DMS153 treated with DMSO at 0.1 percent for 48 hours (cell line): ENCODE measurements around the gene TM9SF3.
"Not testable (repeated sequence)": the region's sequence is repeated elsewhere in the genome, so short reads cannot be mapped to it uniquely, and the experiment has no call there.

Experiments used
- DNase-seq: peaks from one replicate; lab custom pipeline; 2025; ENCODE audit not compliant: unreplicated experiment; lab: John Stamatoyannopoulos, UW

TM9SF3 gene

GRCh38 chr10:96600337-96600736 lies 13.5 kb upstream of the TM9SF3 start:
- no peak for DNase-seq

DNA sequence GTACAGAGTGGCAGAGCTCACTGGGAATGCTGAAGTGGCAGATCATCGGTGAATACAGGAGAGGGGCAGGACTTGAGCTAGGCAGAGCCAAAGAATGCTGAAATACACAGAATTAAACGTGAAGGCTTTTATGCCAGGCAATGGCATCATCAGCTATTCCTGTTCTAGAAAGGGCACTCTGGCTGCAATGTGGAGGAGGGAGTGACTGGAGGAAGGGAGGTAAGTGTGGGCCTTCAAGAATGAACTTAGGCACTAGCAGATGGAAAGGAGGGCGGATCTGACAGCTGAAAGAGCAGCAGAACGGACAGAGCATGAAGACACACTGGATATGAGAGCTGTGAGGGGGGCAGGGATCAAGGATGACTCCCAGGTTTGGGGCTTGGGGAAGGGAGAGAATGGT lies 12.0 kb upstream of the TM9SF3 start:
- no peak for DNase-seq

DNA sequence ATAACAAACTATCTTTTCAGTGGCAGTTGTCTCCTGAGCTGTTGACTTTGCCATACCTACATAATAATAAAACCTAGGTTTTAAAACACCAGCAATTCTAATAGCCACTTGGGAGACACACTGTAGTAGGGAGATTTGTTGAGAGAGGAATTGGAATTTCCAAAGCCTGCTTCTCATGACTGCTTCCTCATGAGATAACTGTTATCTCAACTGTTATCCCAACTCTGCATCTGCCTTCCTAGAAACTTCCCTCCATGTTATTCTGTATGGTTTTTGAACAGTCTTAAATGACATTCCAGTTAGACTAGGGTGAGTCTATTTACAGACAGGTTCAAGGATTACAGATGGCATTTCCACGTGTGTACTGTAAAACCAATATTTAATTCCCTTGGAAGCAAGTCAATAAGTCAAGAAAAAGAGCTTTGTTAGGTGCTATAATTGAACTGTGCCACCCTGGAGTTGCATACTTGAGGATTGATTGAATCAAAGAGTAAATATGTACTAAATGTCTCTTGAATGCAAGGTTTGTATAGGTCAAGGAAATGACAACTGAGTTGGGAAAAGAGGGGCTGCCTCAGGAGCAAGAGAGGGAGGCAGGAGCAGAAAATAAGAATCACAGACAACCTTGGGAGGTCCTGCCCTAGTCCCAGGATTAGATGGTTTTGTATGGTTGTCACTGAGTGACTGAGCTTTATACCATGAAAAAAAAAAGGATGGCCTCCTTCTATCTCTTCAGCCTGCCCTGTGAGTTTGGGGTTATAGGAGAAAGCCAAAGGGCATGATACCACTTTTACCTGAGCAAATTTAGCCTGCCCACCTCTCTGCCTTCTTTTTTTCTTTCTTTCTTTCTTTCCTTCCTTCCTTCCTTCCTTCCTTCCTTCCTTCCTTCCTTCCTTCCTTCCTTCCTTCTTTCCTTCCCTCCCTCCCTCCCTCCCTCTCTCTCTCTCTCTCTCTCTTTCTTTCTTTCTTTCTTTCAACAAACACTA lies 9.9 kb upstream of the TM9SF3 start:
- DNase-seq, result no peak

- DNase-seq, result no peak
These were observed 8.9 kb upstream of the TM9SF3 start for GRCh38 chr10:96595741-96596140.

DNA sequence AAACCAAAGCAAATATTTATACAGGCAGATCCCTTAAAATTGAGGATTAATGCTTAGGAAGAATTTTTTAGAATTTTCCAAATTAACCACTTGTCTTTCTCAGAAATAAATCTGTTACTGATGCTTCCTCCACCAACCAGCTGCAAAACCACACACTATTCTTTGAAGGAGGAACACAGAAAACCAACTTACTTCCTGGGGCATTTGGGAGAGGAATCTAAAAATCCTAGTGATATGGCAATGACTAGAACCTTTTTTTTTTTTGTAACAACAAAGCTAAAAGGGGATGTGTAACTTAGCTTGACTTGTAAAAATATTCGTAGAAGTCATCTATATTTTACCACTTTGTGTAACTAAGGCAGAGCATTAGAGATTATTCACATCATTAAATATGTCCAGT lies 5.1 kb upstream of the TM9SF3 start:
- no peak for DNase-seq

DNA sequence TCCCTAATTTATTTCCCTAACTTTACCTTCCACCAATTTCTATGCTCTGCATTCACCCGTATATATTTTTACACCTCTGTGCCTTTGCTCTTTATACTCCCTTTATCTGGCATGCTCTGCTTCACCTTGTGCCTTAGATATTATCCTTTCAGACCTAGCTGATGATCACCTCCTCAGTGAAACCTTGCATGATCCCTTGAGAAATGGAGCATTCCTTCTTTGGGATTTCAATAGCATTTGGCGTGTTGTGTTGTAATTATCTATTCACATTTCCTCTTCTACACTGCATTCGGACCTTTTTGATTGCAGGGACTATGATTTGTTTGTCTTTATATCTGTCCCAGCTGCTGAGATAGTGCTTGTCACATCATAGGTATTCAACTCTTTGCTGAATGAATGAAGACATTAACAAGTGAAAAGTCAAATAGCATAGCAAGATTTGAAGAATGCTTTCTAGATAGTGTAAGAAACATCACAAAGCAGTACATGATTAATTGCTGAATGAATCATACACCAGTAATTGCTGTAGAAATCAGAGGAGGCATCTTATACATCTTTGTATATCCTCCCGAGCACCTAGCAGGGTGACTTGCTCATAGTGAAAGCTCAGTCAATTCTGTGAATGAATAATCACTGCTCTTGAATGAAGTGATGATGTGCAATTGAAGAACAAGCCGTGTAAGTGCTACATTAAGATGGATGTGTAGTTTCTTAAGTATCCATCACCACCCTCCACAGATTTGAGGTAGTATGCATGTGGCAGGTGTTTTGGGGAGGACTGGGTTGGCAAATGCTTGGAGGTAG lies 2.0 kb upstream of the TM9SF3 start:
- no peak for DNase-seq

DNA sequence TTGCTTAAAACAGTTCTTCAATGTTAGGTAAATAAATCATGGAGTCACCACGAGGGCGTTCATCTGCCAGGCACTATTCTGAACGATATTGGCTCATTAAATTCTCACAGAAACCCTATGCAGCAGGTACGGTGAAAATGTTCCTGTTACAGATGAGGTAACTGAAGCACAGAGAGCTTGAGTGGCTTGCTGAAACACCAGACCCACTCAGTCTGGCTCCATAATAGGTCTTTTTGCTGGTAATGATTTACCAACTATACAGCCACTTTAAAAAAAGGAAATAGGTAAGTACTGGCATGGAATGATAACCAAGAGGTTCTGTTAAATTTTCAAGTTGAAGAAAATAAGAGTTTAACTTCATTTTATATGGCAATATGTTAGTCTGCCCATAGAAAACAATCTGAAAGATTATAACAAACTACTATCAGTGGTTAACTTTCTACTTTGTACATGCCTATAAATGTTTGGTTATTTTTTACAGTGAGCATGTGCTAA lies 1.3 kb upstream of the TM9SF3 start:
- DNase-seq, result no peak

DNA sequence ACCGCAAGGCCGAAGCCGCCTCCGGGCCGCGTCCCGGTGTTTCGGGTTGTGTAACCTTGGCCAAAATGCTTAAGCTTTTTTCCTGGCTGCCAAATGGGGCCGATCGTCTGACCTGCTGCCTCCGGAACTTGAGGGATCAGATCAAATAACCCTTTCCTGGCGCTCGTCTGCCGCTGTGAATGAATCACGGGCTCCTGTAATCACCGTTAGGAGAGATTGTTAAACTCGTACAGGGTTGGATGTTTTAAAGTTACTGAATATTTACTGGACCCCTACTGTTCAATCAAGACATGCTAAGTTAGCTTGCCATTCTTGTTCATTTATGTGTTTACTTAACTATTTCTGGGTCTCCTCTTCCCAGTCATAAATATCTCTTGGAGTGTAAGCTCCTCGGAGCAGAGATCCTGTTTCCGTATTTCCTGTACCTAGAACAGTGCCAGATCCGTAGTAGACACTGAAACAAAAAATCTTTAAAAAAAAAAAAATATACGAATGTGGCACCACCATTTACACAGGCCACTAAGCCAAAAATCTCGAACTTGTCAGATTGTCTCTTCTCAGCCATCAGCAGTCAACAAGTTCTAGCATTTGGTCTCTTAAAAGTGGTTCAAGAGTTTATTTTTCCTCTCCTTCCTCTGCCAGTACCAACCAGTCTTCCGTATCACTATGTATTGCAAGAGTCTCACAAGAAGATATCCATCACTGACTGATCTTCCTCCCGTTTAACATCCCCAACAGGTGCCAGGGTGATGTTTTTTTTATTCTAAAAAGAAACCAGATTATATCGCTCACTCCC lies 650 bp upstream of the TM9SF3 start:
- DNase-seq, result peak; percentile 30

- no peak for DNase-seq
These were observed 935 bp downstream of the TM9SF3 start for GRCh38 chr10:96585736-96586418.

DNA sequence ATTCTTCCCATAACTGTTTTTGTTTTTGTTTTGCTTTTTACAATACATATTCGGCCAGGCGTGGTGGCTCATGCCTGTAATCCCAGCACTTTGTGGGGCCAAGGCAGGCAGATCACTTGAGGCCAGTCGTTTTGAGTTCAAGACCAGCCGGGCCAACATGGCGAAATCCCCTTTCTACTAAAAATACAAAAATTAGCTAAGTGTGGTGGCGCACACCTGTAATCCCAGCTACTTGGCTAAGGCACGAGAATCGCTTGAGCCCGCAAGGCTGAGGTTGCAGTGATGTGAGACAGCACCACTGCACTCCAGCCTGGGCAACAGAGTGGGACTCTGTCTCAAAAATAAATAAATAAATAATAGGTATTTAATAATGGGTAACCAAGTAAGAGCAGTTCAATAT lies 2.3 kb downstream of the TM9SF3 start:
- no peak for DNase-seq

GRCh38 chr10:96584035-96584434 lies 2.8 kb downstream of the TM9SF3 start:
- no peak for DNase-seq

- no peak for DNase-seq
These were observed 7.7 kb downstream of the TM9SF3 start for GRCh38 chr10:96579133-96579532.

DNA sequence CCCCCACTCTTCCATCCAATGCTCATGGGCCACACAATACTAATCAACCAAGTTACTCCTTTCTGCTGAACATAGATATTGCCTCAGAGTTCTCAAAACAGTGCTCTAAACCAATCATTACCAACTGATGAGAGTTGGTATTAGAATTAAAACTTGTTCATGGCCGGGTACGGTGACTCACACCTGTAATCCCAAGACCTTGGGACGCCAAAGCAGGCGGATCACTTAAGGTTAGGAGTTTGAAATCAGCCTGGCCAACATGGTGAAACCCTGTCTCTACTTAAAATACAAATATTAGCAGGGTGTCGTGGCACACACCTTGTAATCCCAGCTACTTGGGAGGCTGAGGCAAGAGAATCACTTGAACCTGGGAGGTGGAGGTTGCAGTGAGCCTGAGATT lies 8.2 kb downstream of the TM9SF3 start:
- no peak for DNase-seq

- no peak for DNase-seq
These were observed 8.8 kb downstream of the TM9SF3 start for GRCh38 chr10:96578022-96578421.

GRCh38 chr10:96577069-96577468 lies 9.7 kb downstream of the TM9SF3 start:
- DNase-seq, result no peak

- no peak for DNase-seq
These were observed 10.4 kb downstream of the TM9SF3 start for GRCh38 chr10:96576277-96576980.

DNA sequence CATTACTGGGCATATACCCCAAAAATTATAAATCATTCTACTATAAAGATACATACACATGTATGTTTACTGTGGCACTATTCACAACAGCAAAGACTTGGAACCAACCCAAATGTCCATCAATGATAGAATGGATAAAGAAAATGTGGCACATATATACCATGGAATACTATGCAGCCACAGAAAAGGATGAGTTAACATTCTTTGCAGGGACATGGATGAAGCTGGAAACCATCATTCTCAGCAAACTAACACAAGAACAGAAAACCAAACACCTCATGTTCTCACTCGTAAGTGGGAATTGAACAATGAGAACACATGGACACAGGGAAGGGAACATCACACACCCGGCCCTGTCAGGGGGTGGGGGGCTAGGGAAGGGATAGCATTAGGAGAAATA lies 12.2 kb downstream of the TM9SF3 start:
- DNase-seq, result not testable (repeated sequence)

DNA sequence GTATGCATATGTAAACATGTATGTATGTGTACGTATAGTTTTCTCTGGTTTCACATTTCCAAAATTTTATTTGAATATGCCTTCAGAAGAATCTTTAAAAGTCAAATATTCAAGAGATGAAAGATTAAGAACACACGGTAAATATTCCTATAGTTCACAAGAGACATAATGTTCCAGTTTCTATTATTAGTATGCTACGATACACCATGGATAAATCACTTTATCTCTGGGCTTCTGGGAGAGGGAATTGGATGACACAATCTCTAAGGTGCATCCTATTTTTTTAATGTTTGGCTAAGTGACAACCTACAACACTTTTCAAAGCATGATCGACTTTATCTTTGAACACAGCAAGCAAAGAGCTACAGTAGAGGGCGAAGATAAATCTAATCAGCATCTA lies 13.8 kb downstream of the TM9SF3 start:
- no peak for DNase-seq

GRCh38 chr10:96570983-96571964 lies 15.5 kb downstream of the TM9SF3 start:
- DNase-seq, result no peak
